Fibroblast of skin of left biceps (primary cell): ENCODE results near the gene DDX39A.
A peak's percentile ranks its signal among the peaks of the same experiment; 100 is the strongest.
"Not testable (repeated sequence)": the region's sequence is repeated elsewhere in the genome, so short reads cannot be mapped to it uniquely, and the experiment has no call there.

ENCODE experiments used
- DNase-seq, 2 experiments: peaks; one replicate each; pipeline ENCODE4 v3.0.0-alpha.2; 2013; ENCODE audit warnings: low read depth in 2 of 2

DDX39A gene

DNA sequence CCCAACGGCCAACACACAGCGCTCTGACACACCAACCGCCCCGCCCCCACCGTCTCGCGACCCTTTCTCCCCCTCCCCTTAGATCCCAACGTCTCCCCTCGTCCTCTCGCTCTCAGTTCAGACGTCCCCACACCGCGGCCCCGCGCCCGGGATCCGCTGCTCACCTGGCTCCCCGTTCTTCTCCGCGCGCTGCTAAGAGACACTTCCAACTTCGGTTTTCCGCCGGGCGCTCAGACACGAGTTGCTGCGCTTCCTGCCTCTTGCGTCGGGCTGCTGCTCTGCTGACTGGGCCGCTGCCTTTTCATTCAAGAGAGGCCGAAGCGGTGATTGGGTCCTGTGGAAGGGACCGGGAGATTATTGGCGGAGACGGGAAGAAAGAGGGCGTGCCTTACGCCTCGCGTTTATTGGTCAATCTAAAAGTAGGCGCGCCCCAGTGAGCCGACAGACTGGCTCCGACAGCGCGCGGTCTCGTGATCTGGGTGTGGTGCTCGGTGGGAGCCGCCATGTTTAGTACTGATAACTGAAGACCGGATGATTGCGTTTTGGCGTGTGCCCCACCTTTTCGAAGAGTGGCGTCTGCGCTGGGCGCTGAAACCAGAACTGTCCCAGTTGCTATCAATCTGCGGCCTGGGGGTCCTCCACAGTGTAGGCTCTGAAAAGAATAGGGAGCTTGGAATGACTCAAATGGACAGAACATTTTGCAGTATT is at the start of gene DDX39A:
Gene DDX39A, minus strand, starts transcription at position 236 of the 708 bp plus-strand sequence. CDS start 6,121 bp downstream, outside the sequence.
- peak; percentile 98 to 99 for DNase-seq

DNA sequence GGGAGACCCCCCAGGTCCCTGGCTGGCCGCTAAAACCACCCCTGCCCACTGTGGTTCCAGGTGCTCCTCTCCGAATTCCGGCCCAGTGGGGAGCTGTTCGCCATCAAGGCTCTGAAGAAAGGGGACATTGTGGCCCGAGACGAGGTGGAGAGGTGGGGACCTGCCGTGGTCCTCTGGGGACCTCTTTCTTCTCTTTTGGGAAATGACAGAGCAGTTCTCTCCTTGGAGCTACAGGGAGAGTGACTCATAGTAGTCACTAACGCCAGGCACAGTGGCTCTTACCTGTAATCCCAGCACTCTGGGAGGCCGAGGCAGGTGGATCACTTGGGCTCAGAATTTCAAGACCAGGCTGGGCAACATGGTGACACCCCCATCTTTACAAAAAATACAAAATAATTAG is 48.7 kb upstream of the DDX39A start:
- no peak for DNase-seq

DNA sequence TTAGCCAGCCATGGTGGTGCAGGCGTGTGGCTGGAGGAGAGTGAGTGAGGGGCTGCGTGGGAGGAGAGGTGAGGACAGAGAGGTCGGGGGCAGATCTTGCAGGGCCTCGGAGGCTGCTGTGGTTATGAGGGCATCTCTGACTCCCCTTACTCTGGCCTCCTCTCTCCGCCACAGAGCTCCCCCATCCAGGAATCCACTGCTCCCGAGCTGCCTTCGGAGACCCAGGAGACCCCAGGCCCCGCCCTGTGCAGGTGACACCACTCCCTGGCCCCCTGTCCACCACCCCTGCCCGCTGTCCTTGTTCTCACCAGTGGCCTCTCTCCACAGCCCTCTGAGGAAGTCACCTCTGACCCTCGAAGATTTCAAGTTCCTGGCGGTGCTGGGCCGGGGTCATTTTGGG is 48.2 kb upstream of the DDX39A start:
- DNase-seq = no peak

DNA sequence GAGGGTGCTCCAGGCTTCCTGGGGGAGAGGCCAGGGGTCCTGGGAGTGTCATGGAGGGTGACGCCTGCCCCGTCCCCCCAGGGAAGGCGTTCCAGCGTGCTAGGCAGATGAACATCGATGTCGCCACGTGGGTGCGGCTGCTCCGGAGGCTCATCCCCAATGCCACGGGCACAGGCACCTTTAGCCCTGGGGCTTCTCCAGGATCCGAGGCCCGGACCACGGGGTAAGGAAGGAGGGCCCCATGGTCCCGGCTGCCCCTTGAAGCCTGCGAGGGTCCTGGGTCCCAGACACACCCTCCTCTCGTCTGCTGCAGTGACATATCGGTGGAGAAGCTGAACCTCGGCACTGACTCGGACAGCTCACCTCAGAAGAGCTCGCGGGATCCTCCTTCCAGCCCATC is 44.6 kb upstream of the DDX39A start:
- no peak for DNase-seq

DNA sequence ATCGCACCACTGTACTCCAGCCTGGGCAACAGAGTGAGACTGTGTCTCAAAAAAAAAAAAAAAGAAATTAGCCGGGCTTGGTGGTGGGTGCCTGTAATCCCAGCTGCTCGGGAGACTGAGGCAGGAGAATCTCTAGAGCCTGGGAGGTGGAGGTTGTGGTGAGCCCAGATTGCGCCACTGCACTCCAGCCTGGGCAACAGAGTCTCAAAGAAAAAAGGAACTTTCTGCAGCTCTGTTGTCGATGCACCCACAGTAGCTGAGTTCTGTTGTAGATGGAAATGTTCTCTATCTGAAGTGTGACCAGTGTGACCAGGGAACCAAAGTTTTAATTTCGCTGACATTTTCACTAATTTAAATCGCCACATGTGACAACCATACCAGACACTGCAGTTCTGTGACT is 43.3 kb upstream of the DDX39A start:
- not testable (repeated sequence) for DNase-seq

DNA sequence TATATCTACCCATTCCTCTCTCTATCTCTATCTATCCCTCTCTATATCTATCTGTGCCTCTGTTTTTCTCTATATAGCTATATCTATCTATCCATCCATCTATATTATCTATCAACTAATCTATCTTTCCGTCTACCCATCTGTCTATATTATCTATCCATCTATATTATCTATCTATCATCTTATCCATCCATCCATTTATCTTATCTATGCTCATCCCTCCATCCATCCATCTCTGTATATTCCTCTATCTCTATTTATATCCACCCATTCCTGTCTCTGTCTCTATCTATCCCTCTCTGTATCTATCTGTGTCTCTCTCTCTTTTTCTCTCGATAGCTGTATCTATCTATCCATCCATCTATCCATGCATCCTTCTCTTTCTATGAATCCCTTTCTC is 41.8 kb upstream of the DDX39A start:
- no peak for DNase-seq

DNA sequence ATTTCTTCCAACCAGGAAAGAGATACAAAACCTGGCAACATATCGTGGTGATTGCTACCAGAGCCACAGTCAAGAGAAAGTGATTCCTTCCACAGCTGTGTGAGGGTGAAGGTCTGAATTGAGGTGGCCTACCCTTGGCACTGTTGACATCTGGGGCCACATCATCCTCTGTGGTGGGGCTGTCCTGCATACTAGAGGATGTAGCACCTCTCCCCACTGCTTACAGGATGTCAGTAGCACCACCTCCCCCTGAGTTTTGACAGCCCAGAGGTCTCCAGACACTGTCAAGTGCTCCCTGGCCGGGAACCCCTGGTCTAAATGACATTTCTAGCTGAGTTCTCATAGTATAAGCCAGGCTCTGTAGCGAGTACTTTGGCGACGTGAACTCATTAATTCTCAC is 40.6 kb upstream of the DDX39A start:
- DNase-seq = no peak

DNA sequence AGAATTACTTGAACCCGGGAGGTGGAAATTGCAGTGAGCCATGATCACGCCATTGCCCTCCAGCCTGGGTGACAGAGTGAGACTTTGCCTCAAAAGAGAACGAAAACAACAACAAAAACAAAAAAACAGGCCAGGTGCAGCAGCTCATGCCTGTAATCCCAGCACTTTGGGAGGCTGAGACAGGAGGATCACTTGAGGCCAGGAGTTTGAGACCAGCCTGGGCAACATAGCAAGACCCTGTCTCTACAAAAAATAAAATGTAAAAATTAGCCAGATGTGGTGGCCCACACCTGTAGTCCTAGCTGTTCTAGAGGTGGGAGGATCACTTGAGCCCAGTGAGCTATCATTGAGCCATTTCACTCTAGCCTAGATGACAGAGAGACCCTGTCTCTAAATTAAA is 33.2 kb upstream of the DDX39A start:
- DNase-seq = not testable (repeated sequence)

DNA sequence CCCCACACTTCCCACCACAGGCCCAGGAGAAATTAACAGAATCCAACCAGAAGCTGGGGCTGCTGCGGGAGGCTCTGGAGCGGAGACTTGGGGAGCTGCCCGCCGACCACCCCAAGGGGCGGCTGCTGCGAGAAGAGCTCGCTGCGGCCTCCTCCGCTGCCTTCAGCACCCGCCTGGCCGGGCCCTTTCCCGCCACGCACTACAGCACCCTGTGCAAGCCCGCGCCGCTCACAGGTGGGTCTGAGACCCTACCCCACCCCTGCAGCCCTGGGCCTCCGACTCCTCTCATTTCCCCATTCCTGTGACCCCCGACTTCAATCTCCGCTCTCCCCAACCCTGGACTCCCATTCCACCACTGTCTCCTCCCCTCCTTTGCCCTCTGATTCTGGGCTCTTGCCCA is 31.7 kb upstream of the DDX39A start:
- no peak for DNase-seq

DNA sequence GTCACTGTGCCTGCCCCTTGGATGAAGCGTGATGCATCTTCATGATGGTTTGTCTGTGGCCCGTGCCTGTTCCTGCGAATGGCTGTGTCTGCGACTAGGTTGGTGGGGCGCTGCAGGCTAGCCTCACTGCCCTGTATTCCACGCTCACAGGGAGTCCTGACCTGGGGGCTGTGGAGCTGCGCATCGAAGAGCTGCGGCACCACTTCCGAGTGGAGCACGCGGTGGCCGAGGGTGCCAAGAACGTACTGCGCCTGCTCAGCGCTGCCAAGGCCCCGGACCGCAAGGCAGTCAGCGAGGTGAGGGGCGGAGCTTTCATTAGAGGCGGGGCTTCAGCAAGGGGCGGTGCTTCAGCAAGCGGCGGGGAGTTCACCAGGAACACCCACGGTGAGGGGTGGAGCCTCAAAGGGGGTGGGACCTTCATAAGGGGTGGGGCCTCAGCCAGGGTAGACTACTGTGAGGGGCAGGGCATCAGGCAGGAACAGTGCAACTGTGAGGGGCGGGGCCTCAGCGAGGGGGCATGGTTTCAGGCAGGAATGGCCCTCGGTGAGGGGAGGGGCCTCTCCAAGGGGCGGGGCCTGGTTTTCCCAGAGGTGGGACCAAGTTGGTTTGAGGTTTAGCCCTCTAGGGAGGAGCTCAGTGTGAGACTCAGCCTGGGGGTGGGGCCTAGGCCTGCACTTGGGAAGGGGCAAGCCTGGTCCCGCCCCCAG is 31.2 kb upstream of the DDX39A start:
- no peak for DNase-seq

DNA sequence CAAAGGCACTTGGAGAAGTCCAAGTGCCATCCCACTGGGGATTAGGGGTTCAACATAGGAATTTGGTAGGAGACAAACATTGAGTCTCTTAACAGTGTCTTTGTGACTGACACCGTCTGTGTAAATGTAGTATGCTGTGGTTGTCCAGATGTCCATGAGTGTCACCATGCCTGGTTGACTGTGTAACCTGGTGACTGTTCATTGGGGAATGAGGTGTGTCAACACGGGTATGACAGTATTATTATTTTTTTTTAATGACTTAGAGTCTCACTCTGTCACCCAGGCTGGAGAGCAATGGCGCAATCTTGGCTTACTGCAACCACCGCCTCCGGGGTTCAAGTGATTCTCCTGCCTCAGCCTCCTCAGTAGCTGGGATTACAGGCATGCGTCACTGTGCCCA is 30.2 kb upstream of the DDX39A start:
- DNase-seq = no peak

DNA sequence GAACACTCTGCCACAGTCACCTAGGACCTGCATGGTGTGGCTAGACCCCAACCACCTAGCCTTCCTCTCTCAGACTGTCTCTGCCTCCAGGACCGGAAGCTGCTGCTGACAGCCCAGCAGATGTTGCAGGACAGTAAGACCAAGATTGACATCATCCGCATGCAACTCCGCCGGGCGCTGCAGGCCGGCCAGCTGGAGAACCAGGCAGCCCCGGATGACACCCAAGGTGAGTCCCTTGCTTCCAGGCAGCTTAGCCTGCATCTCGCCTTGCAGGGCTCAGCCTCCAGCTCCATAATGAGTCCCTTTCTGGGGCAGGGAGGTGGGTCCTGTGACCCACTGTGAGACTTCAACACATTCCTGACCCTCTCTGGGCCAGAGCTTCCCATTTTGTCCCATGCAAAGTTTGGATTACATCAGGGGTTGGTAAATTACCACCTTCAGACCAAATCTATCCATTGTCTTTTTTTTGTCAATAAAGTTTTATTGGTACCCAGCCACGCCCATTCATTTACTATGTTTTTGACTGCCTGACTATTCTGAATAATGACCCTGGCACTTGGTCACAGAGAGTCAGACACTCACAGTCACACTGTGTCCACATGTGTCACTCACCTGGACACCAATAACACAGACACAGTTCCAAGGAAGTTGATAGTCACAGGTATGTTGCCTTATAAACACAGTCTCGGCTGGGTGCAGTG is 27.3 kb upstream of the DDX39A start:
- no peak for DNase-seq

DNA sequence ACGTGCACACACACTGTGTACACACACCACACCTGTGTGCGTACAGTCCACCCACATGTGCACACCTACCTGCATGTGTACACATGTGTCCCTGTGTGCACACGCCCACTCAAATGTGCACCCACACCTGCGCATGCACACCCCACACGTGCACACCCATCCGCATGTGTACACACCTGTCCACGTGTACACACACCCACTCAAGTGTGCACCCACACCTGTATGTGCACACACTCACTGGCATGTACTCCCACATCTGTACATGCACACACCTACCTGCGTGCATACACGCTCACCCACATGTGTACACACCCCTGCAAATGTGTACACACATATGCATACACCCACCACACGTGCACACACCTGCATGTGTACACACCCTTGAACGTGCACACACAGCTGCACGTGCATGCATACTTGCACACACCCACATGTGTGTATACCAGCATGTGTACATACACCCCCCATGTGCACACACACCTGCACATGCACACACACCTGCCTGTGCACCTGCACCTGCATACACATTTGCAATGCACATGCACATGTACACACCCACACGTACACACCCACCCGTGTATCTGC is 24.6 kb upstream of the DDX39A start:
- DNase-seq = no peak

DNA sequence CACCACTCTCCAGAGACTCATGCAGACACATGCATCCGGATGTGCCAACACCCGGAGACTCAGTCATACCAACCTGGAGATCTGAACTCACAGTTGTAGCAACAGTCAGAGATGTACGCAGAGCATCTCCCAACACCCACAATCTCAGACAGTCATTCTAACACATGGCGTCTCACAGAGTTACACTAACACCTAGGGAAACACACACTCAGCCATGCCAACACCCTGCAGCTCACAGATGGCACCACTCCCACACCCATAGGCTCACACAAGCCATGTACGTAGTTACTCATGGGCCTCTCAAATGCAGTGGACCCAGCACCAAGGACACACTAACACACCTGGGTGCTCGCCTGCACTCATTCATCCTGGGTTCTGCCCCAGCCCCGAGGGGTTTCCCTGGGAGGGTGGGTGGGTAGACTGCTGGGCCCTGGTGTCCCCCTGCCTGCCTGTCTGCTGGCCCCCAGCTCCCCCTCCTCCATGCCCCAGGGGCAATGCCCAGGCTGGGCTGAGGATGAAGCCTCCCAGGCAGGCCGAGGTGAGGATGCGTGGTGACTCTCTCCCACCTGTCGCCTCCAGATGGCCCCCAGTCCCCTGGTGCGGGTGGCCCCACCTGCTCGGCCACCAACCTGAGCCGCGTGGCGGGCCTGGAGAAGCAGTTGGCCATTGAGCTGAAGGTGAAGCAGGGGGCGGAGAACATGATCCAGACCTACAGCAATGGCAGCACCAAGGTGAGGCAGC is 23.9 kb upstream of the DDX39A start:
- DNase-seq = no peak

DNA sequence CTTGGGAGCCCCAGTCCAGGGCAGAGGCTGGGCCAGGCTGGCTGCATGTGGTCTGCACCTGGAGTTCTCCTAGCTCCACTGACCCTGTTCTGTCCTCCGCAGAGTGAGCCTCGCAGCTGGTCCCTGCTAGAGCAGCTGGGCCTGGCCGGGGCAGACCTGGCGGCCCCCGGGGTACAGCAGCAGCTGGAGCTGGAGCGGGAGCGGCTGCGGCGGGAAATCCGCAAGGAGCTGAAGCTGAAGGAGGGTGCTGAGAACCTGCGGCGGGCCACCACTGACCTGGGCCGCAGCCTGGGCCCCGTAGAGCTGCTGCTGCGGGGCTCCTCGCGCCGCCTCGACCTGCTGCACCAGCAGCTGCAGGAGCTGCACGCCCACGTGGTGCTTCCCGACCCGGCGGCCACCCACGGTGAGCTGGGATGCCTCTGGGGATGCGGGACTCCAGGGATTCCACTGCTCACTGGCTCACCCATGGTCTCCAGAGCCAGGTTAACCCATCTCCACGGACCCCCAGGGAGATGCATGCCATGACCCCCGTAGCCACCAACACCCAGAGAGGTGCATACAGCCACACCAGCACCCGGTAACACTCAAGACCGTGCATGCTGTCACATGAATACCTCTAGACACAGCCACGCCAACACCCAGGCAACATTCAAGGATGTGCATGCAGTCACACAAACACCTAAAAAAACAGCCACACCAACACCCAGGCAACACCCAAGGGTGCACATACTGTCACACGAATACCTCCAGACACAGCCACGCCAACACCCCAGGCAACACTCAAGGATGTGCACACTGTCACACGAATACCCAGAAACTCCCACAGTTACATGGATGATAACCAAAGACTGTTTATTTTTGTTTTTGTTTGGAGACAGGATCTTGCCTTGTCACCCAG is 22.1 kb upstream of the DDX39A start:
- DNase-seq = no peak

DNA sequence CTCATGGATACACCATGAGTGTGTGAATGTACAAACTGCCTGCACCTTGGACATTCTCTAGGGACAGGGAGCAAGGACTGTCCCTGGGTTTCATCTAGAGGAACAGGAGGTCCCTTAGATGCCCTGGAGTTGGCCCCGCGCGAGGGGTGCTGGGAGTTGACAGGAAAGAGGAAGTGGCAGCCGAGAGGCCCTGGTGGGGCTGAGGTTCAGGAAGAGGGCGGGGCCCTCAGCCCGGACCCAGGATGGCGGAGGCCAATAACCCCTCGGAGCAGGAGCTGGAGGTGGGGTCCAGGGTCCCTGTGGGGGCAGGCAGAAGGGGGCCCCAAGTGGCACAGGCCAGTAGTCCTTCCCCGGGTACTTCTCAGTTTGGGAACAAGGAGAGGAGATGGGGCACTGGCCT is 20.9 kb upstream of the DDX39A start:
- DNase-seq = no peak

DNA sequence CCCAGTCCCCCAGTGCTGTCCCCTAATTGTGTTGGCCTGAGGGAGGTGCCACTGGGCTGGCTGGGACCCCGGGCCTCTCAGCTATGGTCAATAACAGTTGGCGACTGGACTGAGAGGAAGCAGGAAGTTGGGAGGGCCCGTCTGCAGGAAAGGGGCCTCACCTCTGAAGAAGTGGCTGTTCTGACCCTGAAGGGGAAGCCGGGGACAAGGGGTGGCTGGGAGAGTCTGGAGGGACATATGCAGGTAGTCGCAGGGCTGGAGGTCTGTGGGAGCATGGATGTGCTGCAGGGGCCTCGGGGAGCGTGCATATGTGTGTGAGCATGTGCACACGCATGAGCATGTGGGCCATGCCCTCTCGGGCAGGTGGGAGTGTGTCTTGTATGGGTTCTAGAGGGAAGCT is 19.9 kb upstream of the DDX39A start:
- DNase-seq = no peak

DNA sequence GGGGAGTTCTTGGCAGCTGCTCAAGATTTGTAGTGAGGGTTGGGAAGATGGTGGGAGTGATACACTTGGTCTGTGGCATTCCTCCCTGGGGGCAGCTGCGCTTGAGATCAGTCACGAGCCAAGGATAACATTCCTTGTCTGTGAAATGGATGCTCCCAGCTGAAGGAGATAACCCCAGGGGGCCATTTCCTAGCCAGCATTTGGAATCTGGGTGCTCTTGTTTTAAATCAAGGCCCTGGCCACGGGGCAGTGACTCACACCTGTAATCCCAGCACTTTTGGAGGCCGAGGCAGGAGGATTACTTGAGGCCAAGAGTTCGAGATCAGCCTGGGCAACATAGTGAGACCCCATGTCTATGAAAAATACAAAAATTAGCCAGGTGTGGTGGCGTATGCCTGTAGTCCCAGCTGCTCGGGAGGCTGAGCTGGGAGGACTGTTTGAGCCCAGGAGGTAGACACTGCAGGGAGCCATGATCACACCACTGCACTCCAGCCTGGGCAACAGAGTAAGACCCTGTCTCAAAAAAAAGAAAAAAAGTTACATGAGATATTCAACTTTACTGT is 18.5 kb upstream of the DDX39A start:
- no peak for DNase-seq

DNA sequence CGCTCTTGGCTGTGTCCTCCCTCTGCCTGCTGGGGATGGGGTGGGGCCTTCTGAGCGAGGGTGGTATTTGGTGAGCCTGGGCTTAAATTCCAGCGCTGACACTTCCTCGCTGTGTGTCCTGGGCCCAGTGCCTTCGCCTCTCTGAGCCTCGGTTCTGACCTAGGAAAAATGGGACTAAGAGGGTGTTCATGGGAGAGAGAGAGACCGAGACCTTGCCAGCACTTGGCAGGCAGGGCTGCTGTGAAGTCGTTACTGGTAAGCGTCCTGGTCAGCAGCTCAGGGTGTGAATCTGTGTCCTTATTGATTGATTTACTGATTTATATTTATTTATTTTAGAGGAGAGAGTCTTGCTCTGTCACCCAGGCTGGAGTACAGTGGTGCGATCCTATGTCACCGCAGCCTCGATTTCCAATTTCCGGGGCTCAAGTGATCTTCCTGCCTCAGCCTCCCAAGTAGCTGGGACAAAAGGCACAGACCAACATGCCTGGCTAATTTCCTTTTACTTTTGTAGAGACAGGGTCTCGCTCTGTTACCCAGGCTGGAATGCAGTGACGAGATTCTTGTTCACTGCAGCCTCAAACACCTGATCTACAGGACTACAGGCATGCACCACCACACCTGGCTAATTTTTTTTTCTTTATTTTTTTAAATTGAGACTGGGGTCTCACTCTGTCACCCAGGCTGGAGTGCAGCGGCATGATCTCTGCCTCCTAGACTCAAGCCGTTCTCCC is 16.3 kb upstream of the DDX39A start:
- no peak for DNase-seq
